K562 (cell line): ENCODE results near the gene AIFM1. TPM values are rescaled to one million over a fixed set of nuclear protein-coding genes. Genes with fewer than 3 reads are reported as not detected.

Experiments used
- ATAC-seq: fragments of 200-7000 bp; cut with Tn5 transposase; 3 replicates; pipeline ENCODE4 v1.9.1; 2020; ENCODE audit warnings: moderate library complexity
- BruUV-seq: library from RNA; stranded (reverse); fragments of 400-500 nt; replicated peaks from 2 replicates; lab custom pipeline; 2021; lab: Mats Ljungman, UMichigan
- CTCF ChIA-PET: fragments of 300-600 bp; formaldehyde crosslinking; extraction: SDS; loops from one replicate; lab custom pipeline; 2021; ENCODE audit warnings: low intra/inter-chr PET ratio; lab: Yijun Ruan, JAX
- POLR2A ChIA-PET: fragments of 300-600, 350-650 bp; sonication (Branson Sonifier 250); formaldehyde crosslinking; extraction: SDS; loops from one replicate; lab custom pipeline; 2021; ENCODE audit warnings: antibody characterized with exemption, inconsistent platforms; lab: Yijun Ruan, JAX
- DNase-seq, 4 experiments: peaks; one replicate each; pipeline versions ENCODE4 v3.0.0 to v3.0.0-alpha.2; 2011 to 2018; ENCODE audit warnings: low spot score in 3 of 4, mixed read lengths in 3 of 4; ENCODE audit errors: extremely low read depth in 1 of 4
- FAIRE-seq: peaks from 2 replicates; lab custom pipeline; 2011; peaks lifted over from hg19 to GRCh38; lab: Jason Lieb, UNC
- H2AFZ ChIP-seq: 2 replicates; pipeline ENCODE4 v1.6.0; 2011; ENCODE audit warnings: low read depth, low read length, control low read depth, inconsistent platforms
- H3K27ac ChIP-seq: fragments of 200-600 bp; 3 replicates; pipeline ENCODE4 v1.8.0; 2011; ENCODE audit warnings: low read depth, mild to moderate bottlenecking, control low read depth, inconsistent platforms, low read length, moderate library complexity, mixed read lengths; ENCODE audit errors: extremely low read depth
- H3K27me3 ChIP-seq, 2 experiments: fragments of 300-600 bp in 1 of 2; 2 replicates in 1 of 2; 3 replicates in 1 of 2; pipeline versions ENCODE4 v1.6.0 to v1.8.0; 2011; ENCODE audit warnings: inconsistent platforms in 2 of 2, low read length in 2 of 2, mild to moderate bottlenecking in 1 of 2, mixed read lengths in 1 of 2, moderate library complexity in 1 of 2; ENCODE audit not compliant: control insufficient read depth in 2 of 2, insufficient read depth in 2 of 2
- H3K36me3 ChIP-seq: fragments of 300-600 bp; 3 replicates; pipeline ENCODE4 v1.8.0; 2011; ENCODE audit warnings: mild to moderate bottlenecking, low read length, inconsistent platforms; ENCODE audit not compliant: control insufficient read depth, insufficient read depth
- H3K4me1 ChIP-seq, 2 experiments: fragments of 200-600 bp in 1 of 2; replicated peaks in 1 of 2; 2 replicates in 1 of 2; 3 replicates in 1 of 2; pipeline versions ENCODE4 v1.5.1 to v1.8.0; 2011; ENCODE audit warnings: inconsistent platforms in 2 of 2, low read length in 2 of 2, mild to moderate bottlenecking in 1 of 2, mixed read lengths in 1 of 2, moderate library complexity in 1 of 2; ENCODE audit not compliant: control insufficient read depth in 2 of 2, insufficient read depth in 2 of 2
- H3K4me2 ChIP-seq: 2 replicates; pipeline ENCODE4 v1.6.1; 2011; ENCODE audit warnings: low read length, control low read depth, inconsistent platforms, mixed read lengths; ENCODE audit not compliant: insufficient read depth
- H3K4me3 ChIP-seq: fragments of 200-600 bp; sonication (generic), shearing (Covaris generic); 2 replicates; pipeline ENCODE4 v1.5.1; 2016; ENCODE audit warnings: control low read depth, inconsistent platforms
- H3K79me2 ChIP-seq: fragments of 200-600 bp; 3 replicates; pipeline ENCODE4 v1.8.0; 2011; ENCODE audit warnings: low read length, inconsistent platforms; ENCODE audit not compliant: control insufficient read depth, insufficient read depth
- H3K9ac ChIP-seq, 2 experiments: 2 replicates each; pipeline versions ENCODE4 v1.6.0 to v1.6.1; 2011; ENCODE audit warnings: low read depth in 2 of 2, low read length in 2 of 2, control low read depth in 1 of 2, inconsistent platforms in 1 of 2, mild to moderate bottlenecking in 1 of 2, mixed read lengths in 1 of 2; ENCODE audit not compliant: insufficient read depth in 1 of 2
- H3K9me1 ChIP-seq: one replicate; pipeline ENCODE4 v1.6.0; 2011; ENCODE audit warnings: inconsistent platforms, mild to moderate bottlenecking, low read length, moderate library complexity; ENCODE audit not compliant: control insufficient read depth, insufficient read depth
- H3K9me3 ChIP-seq: replicated peaks from 2 replicates; pipeline ENCODE4 v1.5.1; 2011; ENCODE audit warnings: low read depth, low read length, inconsistent platforms; ENCODE audit not compliant: control insufficient read depth, insufficient read depth
- H4K20me1 ChIP-seq: replicated peaks from 2 replicates; pipeline ENCODE4 v1.6.1; 2011; ENCODE audit warnings: low read length, inconsistent platforms, mixed read lengths; ENCODE audit not compliant: control insufficient read depth, insufficient read depth
- CCAR2 ChIP-seq: fragments of 200-400 bp; formaldehyde crosslinking; IDR thresholded peaks from 2 replicates; pipeline ENCODE4 v1.6.1; 2017; ENCODE audit warnings: mild to moderate bottlenecking, low read depth, low read length
- CEBPG ChIP-seq, 3 experiments: fragments of 200-800 bp in 1 of 3; sonication (Bioruptor generic) in 1 of 3; sonication (generic) in 1 of 3; formaldehyde crosslinking in 1 of 3; IDR thresholded peaks in 2 of 3; conservative IDR thresholded peaks in 1 of 3; 2 replicates each; pipeline versions ENCODE4 v1.6.1 to v1.8.0; 2016 to 2022; ENCODE audit warnings: missing compliant biosample characterization in 2 of 3, missing genetic modification characterization in 2 of 3, mild to moderate bottlenecking in 1 of 3, missing genetic modification reagents in 1 of 3
- DIDO1 ChIP-seq: fragments of 450-650 bp; IDR thresholded peaks from 2 replicates; pipeline ENCODE4 v1.6.1; 2016; ENCODE audit warnings: low read depth, missing biosample characterization, missing genetic modification characterization
- DLX4 ChIP-seq: fragments of 250-450 bp; sonication (Bioruptor Pico); IDR thresholded peaks from 2 replicates; pipeline ENCODE4 v1.6.1; 2021; ENCODE audit warnings: mild to moderate bottlenecking
- HNRNPUL1 ChIP-seq: fragments of 200-400 bp; formaldehyde crosslinking; IDR thresholded peaks from 2 replicates; pipeline ENCODE4 v1.6.1; 2017; ENCODE audit warnings: low read length
- KAT2B ChIP-seq: IDR thresholded peaks from one replicate; pipeline ENCODE4 v1.6.1; 2012; ENCODE audit warnings: low read depth, mild to moderate bottlenecking, control low read depth, inconsistent platforms, low read length, moderate library complexity
- PKNOX1 ChIP-seq: fragments of 450-650 bp; IDR thresholded peaks from 2 replicates; pipeline ENCODE4 v1.6.1; 2016
- PRMT5 ChIP-seq: sonication (generic); formaldehyde crosslinking; IDR thresholded peaks from 2 replicates; pipeline ENCODE4 v1.5.0; 2020; ENCODE audit warnings: missing genetic modification reagents
- PTBP1 ChIP-seq: fragments of 200-400 bp; formaldehyde crosslinking; IDR thresholded peaks from 2 replicates; pipeline ENCODE4 v1.6.1; 2017; ENCODE audit warnings: low read depth, low read length
- SRF ChIP-seq, 2 experiments: fragments of 250-450, 450-650 bp in 1 of 2; sonication (Bioruptor Pico) in 1 of 2; sonication (generic) in 1 of 2; formaldehyde crosslinking; IDR thresholded peaks; 2 replicates each; pipeline versions ENCODE4 v1.5.0 to v1.5.1; 2020 to 2022; ENCODE audit warnings: mild to moderate bottlenecking in 1 of 2, missing genetic modification reagents in 1 of 2
- TFAP4 ChIP-seq: sonication (generic); formaldehyde crosslinking; IDR thresholded peaks from 2 replicates; pipeline ENCODE4 v1.8.0; 2022; ENCODE audit warnings: missing genetic modification reagents, mild to moderate bottlenecking, moderate library complexity, borderline replicate concordance
- THRAP3 ChIP-seq: fragments of 450-650 bp; IDR thresholded peaks from 2 replicates; pipeline ENCODE4 v1.6.1; 2016; ENCODE audit warnings: mild to moderate bottlenecking, inconsistent platforms, borderline replicate concordance
- USF1 ChIP-seq: sonication (generic); formaldehyde crosslinking; IDR thresholded peaks from 2 replicates; pipeline ENCODE4 v1.9.0; 2022; ENCODE audit warnings: mild to moderate bottlenecking, missing genetic modification reagents
- ZBTB1 ChIP-seq: sonication (generic); formaldehyde crosslinking; IDR thresholded peaks from 2 replicates; pipeline ENCODE4 v1.8.1; 2023; ENCODE audit warnings: missing genetic modification reagents, low read depth, mild to moderate bottlenecking, borderline replicate concordance
- ZNF324 ChIP-seq: fragments of 250-450 bp; sonication (Bioruptor Pico); IDR thresholded peaks from 2 replicates; pipeline ENCODE4 v1.4.0; 2020; ENCODE audit warnings: mild to moderate bottlenecking
- ZNF766 ChIP-seq: fragments of 200-800 bp; sonication (Bioruptor generic); conservative IDR thresholded peaks from 2 replicates; pipeline ENCODE4 v1.6.1; 2016; ENCODE audit warnings: missing genetic modification characterization, missing compliant biosample characterization
- ZSCAN32 ChIP-seq: fragments of 450-650 bp; formaldehyde crosslinking; IDR thresholded peaks from 2 replicates; pipeline ENCODE4 v1.4.0; 2020; ENCODE audit warnings: mild to moderate bottlenecking, moderate library complexity
- WGBS: fragments of 100-300 bp; shearing (Covaris generic); methylation state at CpG from one replicate; pipeline ENCODE4 v1.1.6; 2016; ENCODE audit warnings: low coverage, mixed read lengths; ENCODE audit not compliant: insufficient coverage; ENCODE audit errors: missing lambda C conversion rate; 5-methylcytosine and 5-hydroxymethylcytosine counted together
- in situ Hi-C: fragments of 300-500 bp; cut with MboI; formaldehyde crosslinking; loops from 4 replicates; pipeline ENCODE4 v1.15.0; 2018; ENCODE audit warnings: inconsistent platforms, mixed read lengths
- intact Hi-C: fragments of 100-400 bp; cut with micrococcal nuclease; formaldehyde crosslinking; loops from 2 replicates; pipeline ENCODE4 v1.14.2; 2022
- polyA plus RNA-seq, 8 experiments: library from polyadenylated mRNA; depleted of rRNA in 4 of 8; stranded (reverse) in 5 of 8; unstranded in 3 of 8; fragments of >200 nt; fragmentation: Nextera tagmentation in 2 of 8; fragmentation: Illumina TruSeq in 1 of 8; extraction: Ambion mirVana in 2 of 8; extraction: Trizol in 1 of 8; gene quantifications; 2 replicates each; pipeline versions ENCODE4 v1.2.1 to v1.2.3, GENCODE V29; 2011 to 2014; ENCODE audit warnings: inconsistent platforms in 1 of 8, missing spikeins in 1 of 8
- total RNA-seq, 7 experiments: library from RNA; depleted of rRNA in 6 of 7; stranded (reverse); fragments of >200 nt in 6 of 7; fragmentation: Illumina TruSeq in 2 of 7; extraction: Trizol in 2 of 7; gene quantifications; 2 replicates each; pipeline versions ENCODE4 v1.2.1 to v1.2.3, GENCODE V29; 2011 to 2021; ENCODE audit warnings: low replicate concordance in 1 of 7

AIFM1 gene
- total and polyA plus RNA-seq, 9 of the 15 experiments (the other 6 are each of a cell fraction or from before 2014, with no cell fraction given) = 51.0 to 117 (median 91.2) TPM

- intact Hi-C loops = no loop called here
- WGBS = 0% methylated on average over 7 of the region's 7 CpGs
- ChIA-PET CTCF (no interaction called here), POLR2A (interaction anchor here (0.6 to 1.3 kb wide), 3 partner anchors 12 to 1847 kb away, joined by 3 to 6 read pairs (median 5); no protein-coding TSS in a partner anchor)
- Histone ChIP-seq H4K20me1 (peaks cover 11% of the 10 kb centered on the region), H3K79me2 (no peaks in the 10 kb centered on the region), H3K9me1 (peaks cover 4% of the 10 kb centered on the region), H3K9me3 (no peaks in the 10 kb centered on the region), H3K9ac (peak overlapping the region; percentile 1 to 41; a peak in 2 of 4 replicates), H3K36me3 (no peaks in the 10 kb centered on the region), H2AFZ (no peak overlapping the region), H3K4me3 (no peak overlapping the region), H3K4me2 (peak overlapping the region; percentile 23; the same call in 1 of the 2 replicates), H3K27ac (peak overlapping the region; percentile 57; the same call in 2 of the 3 replicates), H3K27me3 (0 out of 5 replicates have a peak, but pooled peaks cover 0 to 4% of the 10 kb centered on the region in 2 experiments), H3K4me1 (peaks cover 7 to 21% of the 10 kb centered on the region in 2 experiments; a peak in 4 of 5 replicates)
- FAIRE-seq (peak; percentile 98), ATAC-seq (peak; percentile 91), DNase-seq (peak; percentile 60 to 94 (median 78))
- in situ Hi-C loops = no loop called here
- BruUV-seq = no TSS peak
- TF ChIP-seq KAT2B (no peak), THRAP3 (no peak), TFAP4 (peak; percentile 31; the same call in 1 of the 2 replicates), ZNF766 (CRISPR knock-in tag) (peak; percentile 85), DIDO1 (tag) (no peak), PTBP1 (no peak), PRMT5 (CRISPR knock-in tag) (no peak), ZBTB1 (no peak), ZNF324 (CRISPR knock-in tag) (no peak), DLX4 (no peak), HNRNPUL1 (no peak), CEBPG (CRISPR knock-in tag; IDR thresholded peaks at IDR 0.05) (peak; percentile 15; the same call in 1 of the 2 replicates), CEBPG (tag; conservative IDR thresholded peaks at IDR 0.05 in 1 of 2, IDR thresholded peaks at IDR 0.05 in 1 of 2) (no peak; a peak in 1 of 4 replicates), SRF (CRISPR knock-in tag; IDR thresholded peaks at IDR 0.05) (no peak), PKNOX1 (peak; percentile 88), ZSCAN32 (CRISPR knock-in tag) (no peak), CCAR2 (no peak), USF1 (no peak)
These were observed 14.1 kb upstream of the AIFM1 start for GRCh38 chrX:130179579-130180215.
